Stimulated activated CD4-positive, alpha-beta T cell treated with anti-CD3 and anti-CD28 coated beads, Interleukin-4, amount 100 ng/mL, for 48 hours (primary cell): ENCODE data around the gene CIAO2B.
"Not testable (repeated sequence)": the region's sequence is repeated elsewhere in the genome, so short reads cannot be mapped to it uniquely, and the experiment has no call there.

Source experiments
- DNase-seq, 2 donors: peaks; one replicate each; pipeline ENCODE4 v3.0.0-alpha.2; 2020; ENCODE audit warnings: low read depth in 2 of 2

Gene CIAO2B

GRCh38 chr16:66934138-66934838 is at the start of gene CIAO2B:
Gene CIAO2B (minus strand): TSS chr16:66934402. CDS start chr16:66934364, 38 bp downstream.
- DNase-seq, result peak; percentile 86 to 87

- no peak for DNase-seq
These were observed 48.8 kb upstream of the CIAO2B start for GRCh38 chr16:66983033-66983432.

- DNase-seq, result no peak
These were observed 45.0 kb upstream of the CIAO2B start for GRCh38 chr16:66979011-66979717.

- DNase-seq, result peak; percentile 87 to 94
These were observed 43.3 kb upstream of the CIAO2B start for GRCh38 chr16:66977341-66978113.

- DNase-seq, result no peak
These were observed 42.5 kb upstream of the CIAO2B start for GRCh38 chr16:66976746-66977145.

- DNase-seq, result no peak
These were observed 41.2 kb upstream of the CIAO2B start for GRCh38 chr16:66975302-66975893.

- DNase-seq, result peak; percentile 44 to 48
These were observed 40.7 kb upstream of the CIAO2B start for GRCh38 chr16:66974932-66975246.

- DNase-seq, result not testable (repeated sequence)
These were observed 40.1 kb upstream of the CIAO2B start for GRCh38 chr16:66974156-66974931.

- no peak for DNase-seq
These were observed 39.5 kb upstream of the CIAO2B start for GRCh38 chr16:66973716-66974115.

- no peak for DNase-seq
These were observed 38.8 kb upstream of the CIAO2B start for GRCh38 chr16:66972983-66973382.

GRCh38 chr16:66970775-66971720 is 36.8 kb upstream of the CIAO2B start:
- DNase-seq, result no peak

GRCh38 chr16:66968847-66969246 is 34.6 kb upstream of the CIAO2B start:
- DNase-seq, result no peak

- DNase-seq, result no peak
These were observed 29.8 kb upstream of the CIAO2B start for GRCh38 chr16:66964049-66964448.

GRCh38 chr16:66961914-66962313 is 27.7 kb upstream of the CIAO2B start:
- no peak for DNase-seq

- peak; percentile 62 to 66 for DNase-seq
These were observed 27.0 kb upstream of the CIAO2B start, which contains the start of gene CES3 for GRCh38 chr16:66961065-66961744. Gene CES3 (plus strand): TSS chr16:66961266. CDS start chr16:66961308, 42 bp downstream.

GRCh38 chr16:66960270-66960669 is 26.1 kb upstream of the CIAO2B start:
- DNase-seq, result no peak

- DNase-seq, result no peak
These were observed 25.5 kb upstream of the CIAO2B start for GRCh38 chr16:66959704-66960161.

- DNase-seq, result no peak
These were observed 24.9 kb upstream of the CIAO2B start for GRCh38 chr16:66958857-66959703.

- not testable (repeated sequence) for DNase-seq
These were observed 21.9 kb upstream of the CIAO2B start for GRCh38 chr16:66956154-66956457.
